Epithelial cell of esophagus (primary cell): Measurements from ENCODE around the gene CLEC11A.
"Not testable (repeated sequence)": the region's sequence is repeated elsewhere in the genome, so short reads cannot be mapped to it uniquely, and the experiment has no call there.

Experiments
- DNase-seq: peaks from one replicate; pipeline ENCODE4 v3.0.0; 2010; ENCODE audit warnings: low read depth
- H3K4me3 ChIP-seq: 2 replicates; pipeline ENCODE4 v1.5.1; 2011; ENCODE audit warnings: mild to moderate bottlenecking, low read length, control low read depth
- CTCF ChIP-seq: IDR thresholded peaks from 2 replicates; pipeline ENCODE4 v1.5.1; 2011; ENCODE audit warnings: low read depth, mild to moderate bottlenecking, low read length, control low read depth, inconsistent platforms; ENCODE audit not compliant: insufficient read depth; ENCODE audit errors: missing control alignments

The CLEC11A gene

GRCh38 chr19:50736338-50736737, 13.2 kb downstream of the CLEC11A start:
- H3K4me3 ChIP-seq: no peak overlapping the region
- no peak for DNase-seq
- no peak for TF ChIP-seq CTCF

- TF ChIP-seq CTCF: no peak
- no peak overlapping the region for H3K4me3 ChIP-seq
- no peak for DNase-seq
Observed at GRCh38 chr19:50739132-50739913, 16.2 kb downstream of the CLEC11A start.

- H3K4me3 ChIP-seq: no peak overlapping the region
- DNase-seq: no peak
- no peak for TF ChIP-seq CTCF
Observed at GRCh38 chr19:50739914-50740426, 16.8 kb downstream of the CLEC11A start.

- no peak for TF ChIP-seq CTCF
- H3K4me3 ChIP-seq: no peak overlapping the region
- no peak for DNase-seq
Observed at GRCh38 chr19:50741179-50741933, 18.2 kb downstream of the CLEC11A start.

- TF ChIP-seq CTCF: no peak
- no peak for DNase-seq
Observed at GRCh38 chr19:50743537-50743936, 20.4 kb downstream of the CLEC11A start.

GRCh38 chr19:50745221-50745620, 22.1 kb downstream of the CLEC11A start:
- no peak overlapping the region for H3K4me3 ChIP-seq
- TF ChIP-seq CTCF: no peak
- DNase-seq: no peak

More at GRCh38 chr19:50743537-50743936, 20.4 kb downstream of the CLEC11A start:
- H3K4me3 ChIP-seq: no peak overlapping the region

- DNase-seq, H3K4me3 ChIP-seq: not testable (repeated sequence)
Observed at GRCh38 chr19:50747141-50747540, 24.0 kb downstream of the CLEC11A start.
